ENCODE results near the gene BMP7. TPM values are rescaled to one million over a fixed set of nuclear protein-coding genes. Genes with fewer than 3 reads are reported as not detected.

Gene BMP7
- total and polyA plus RNA-seq, 2 of the 13 experiments (the other 11 are each of a cell fraction or from before 2014, with no cell fraction given) = not detected

DNA sequence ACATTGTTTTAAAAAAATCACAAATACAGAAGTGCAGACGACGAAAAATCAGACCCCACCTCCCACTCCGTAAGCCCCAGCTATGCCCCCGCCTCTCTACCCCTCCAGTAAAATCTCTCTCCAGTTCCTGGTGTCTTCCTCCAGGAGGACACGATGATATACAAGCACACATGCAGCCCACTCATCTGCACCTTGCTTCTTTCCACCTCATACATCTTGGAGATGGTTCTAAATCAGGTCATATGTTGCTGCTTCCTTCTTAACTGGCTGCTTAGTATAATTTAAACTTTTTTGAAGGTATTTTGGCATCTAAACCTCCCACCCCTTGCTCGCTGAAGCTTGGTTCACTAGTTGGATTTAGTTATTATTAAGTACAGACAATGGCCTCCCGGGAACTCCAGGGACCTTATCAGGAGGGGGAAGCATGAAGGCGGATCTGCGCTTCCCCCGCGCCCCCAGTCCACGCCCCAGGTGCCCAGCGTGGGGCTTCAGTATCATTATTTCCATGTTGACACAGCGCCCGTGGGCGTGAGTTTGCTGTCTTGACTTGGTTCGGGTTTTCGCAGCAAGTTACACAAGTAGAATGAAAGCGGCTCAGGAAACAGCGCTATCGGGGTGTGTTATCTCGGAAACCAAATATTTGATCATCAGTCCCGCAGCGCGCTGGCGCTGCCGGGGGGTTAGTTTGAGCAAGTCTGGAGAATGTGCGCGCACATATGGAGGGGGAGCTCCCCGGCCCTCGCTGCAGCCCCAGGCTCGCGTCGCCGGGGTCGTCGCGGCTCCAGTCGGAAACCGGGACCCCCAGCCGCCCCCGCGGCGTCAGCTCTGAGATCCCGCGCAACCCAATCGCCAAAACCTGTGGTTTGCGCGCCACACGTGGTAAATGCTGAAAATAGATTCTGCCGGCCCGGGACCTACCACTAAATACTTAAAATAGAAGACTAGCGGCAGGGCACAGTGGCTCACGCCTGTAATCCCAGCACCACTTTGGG, 2.3 kb downstream of the BMP7 start (continued):
- TF ChIP-seq ZHX2 (IDR thresholded peaks at IDR 0.05; ENCODE audit: low read depth) = no peak
- TF ChIP-seq ZHX2 (CRISPR knock-in tag; IDR thresholded peaks at IDR 0.05; ENCODE audit: borderline replicate concordance) = no peak
- TF ChIP-seq CREBL2 (CRISPR knock-in tag; IDR thresholded peaks at IDR 0.05; ENCODE audit: borderline replicate concordance) = no peak
- TF ChIP-seq CAMTA2 (CRISPR knock-in tag; IDR thresholded peaks at IDR 0.05; ENCODE audit: borderline replicate concordance) = no peak
- TF ChIP-seq SETDB1 (CRISPR knock-in tag; IDR thresholded peaks at IDR 0.05; ENCODE audit: borderline replicate concordance) = no peak
- no peak for TF ChIP-seq ZUFSP (CRISPR knock-in tag; IDR thresholded peaks at IDR 0.05; ENCODE audit: borderline replicate concordance)
- TF ChIP-seq RAD21 (CRISPR knock-in tag; IDR thresholded peaks at IDR 0.05) = no peak
- no peak for TF ChIP-seq ZNF329 (CRISPR knock-in tag; IDR thresholded peaks at IDR 0.05; ENCODE audit: low read depth)
- TF ChIP-seq, protein P1, sequence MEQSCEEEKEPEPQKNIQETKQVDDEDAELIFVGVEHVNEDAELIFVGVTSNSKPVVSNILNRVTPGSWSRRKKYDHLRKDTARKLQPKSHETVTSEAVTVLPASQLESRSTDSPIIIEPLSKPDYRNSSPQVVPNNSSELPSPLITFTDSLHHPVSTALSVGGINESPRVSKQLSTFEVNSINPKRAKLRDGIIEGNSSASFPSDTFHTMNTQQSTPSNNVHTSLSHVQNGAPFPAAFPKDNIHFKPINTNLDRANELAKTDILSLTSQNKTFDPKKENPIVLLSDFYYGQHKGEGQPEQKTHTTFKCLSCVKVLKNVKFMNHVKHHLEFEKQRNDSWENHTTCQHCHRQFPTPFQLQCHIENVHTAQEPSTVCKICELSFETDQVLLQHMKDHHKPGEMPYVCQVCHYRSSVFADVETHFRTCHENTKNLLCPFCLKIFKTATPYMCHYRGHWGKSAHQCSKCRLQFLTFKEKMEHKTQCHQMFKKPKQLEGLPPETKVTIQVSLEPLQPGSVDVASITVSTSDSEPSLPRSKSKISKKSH (CRISPR knock-in tag; IDR thresholded peaks at IDR 0.05; ENCODE audit: borderline replicate concordance) = no peak
- TF ChIP-seq NFATC3 (CRISPR knock-in tag; IDR thresholded peaks at IDR 0.05) = 0 out of 2 replicates have a peak, but pooled peaks have one; percentile 44
- no peak for TF ChIP-seq BRCA1 (CRISPR knock-in tag; IDR thresholded peaks at IDR 0.05)
- no peak for TF ChIP-seq SMARCC2 (IDR thresholded peaks at IDR 0.05)
- peak; percentile 70; the same call in 1 of the 2 replicates for TF ChIP-seq ZNF7 (CRISPR knock-in tag; IDR thresholded peaks at IDR 0.05)
- TF ChIP-seq AKAP8 (CRISPR knock-in tag; IDR thresholded peaks at IDR 0.05) = 0 out of 2 replicates have a peak, but pooled peaks have one; percentile 17
- no peak for TF ChIP-seq MTA1 (CRISPR knock-in tag; IDR thresholded peaks at IDR 0.05; ENCODE audit: borderline replicate concordance)
- TF ChIP-seq, protein P2, sequence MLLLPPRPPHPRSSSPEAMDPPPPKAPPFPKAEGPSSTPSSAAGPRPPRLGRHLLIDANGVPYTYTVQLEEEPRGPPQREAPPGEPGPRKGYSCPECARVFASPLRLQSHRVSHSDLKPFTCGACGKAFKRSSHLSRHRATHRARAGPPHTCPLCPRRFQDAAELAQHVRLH (CRISPR knock-in tag; IDR thresholded peaks at IDR 0.05; ENCODE audit: borderline replicate concordance, low read depth) = no peak
- TF ChIP-seq ZNF124 (CRISPR knock-in tag; IDR thresholded peaks at IDR 0.05) = no peak
- no peak for TF ChIP-seq ETV5 (CRISPR knock-in tag; IDR thresholded peaks at IDR 0.05; ENCODE audit: borderline replicate concordance)
- no peak for TF ChIP-seq NFE2L2 (IDR thresholded peaks at IDR 0.05; ENCODE audit: low read length)
- TF ChIP-seq ZNF224 (CRISPR knock-in tag; IDR thresholded peaks at IDR 0.05) = no peak
